Measurements from ENCODE around the gene SEMA7A.

- TF ChIP-seq CTCF (IDR thresholded peaks at IDR 0.05) (no peak), POLR2A (IDR thresholded peaks at IDR 0.05) (no peak), EP300 (IDR thresholded peaks at IDR 0.05) (no peak)
Observed at GRCh38 chr15:74408815-74409214, 24.9 kb downstream of the SEMA7A start.

Measured in tibial nerve (tissue), 4 donors.